ENCODE results near the gene ZNF185. TPM values are rescaled to one million over a fixed set of nuclear protein-coding genes. Genes with fewer than 3 reads are reported as not detected.
A peak's percentile ranks its signal among the peaks of the same experiment; 100 is the strongest.
"Not testable (repeated sequence)": the region's sequence is repeated elsewhere in the genome, so short reads cannot be mapped to it uniquely, and the experiment has no call there.

Gene ZNF185
- total RNA-seq, 2 experiments from 2014 or later = 0.75 to 0.88 TPM

GRCh38 chrX:152899874-152900719 lies 2.2 kb downstream of the ZNF185 start:
- Mint-ChIP-seq H3K4me3 (no peak overlapping the region), H3K4me1 (no peaks in the 10 kb centered on the region), H3K36me3 (ENCODE audit: low read depth) (no peaks in the 10 kb centered on the region), H3K27ac (no peak overlapping the region), H3K9me3 (no peaks in the 10 kb centered on the region), H3K27me3 (peaks cover 15% of the 10 kb centered on the region)
- POLR2A ChIA-PET = no interaction called here
- CTCF ChIA-PET = interaction anchor here (1.4 kb wide), 1 partner anchor 13 kb away, joined by 4 read pairs; no protein-coding TSS in a partner anchor
- DNase-seq = no peak

GRCh38 chrX:152900937-152901445 lies 3.1 kb downstream of the ZNF185 start:
- DNase-seq = no peak
- Mint-ChIP-seq H3K9me3 (no peaks in the 10 kb centered on the region), H3K4me3 (no peak overlapping the region), H3K27me3 (peaks cover 15% of the 10 kb centered on the region), H3K36me3 (ENCODE audit: low read depth) (no peaks in the 10 kb centered on the region), H3K27ac (no peak overlapping the region), H3K4me1 (no peaks in the 10 kb centered on the region)
- POLR2A ChIA-PET = no interaction called here
- CTCF ChIA-PET = no interaction called here

- DNase-seq = no peak
- Mint-ChIP-seq H3K9me3 (no peaks in the 10 kb centered on the region), H3K4me1 (no peaks in the 10 kb centered on the region), H3K4me3 (no peak overlapping the region), H3K36me3 (ENCODE audit: low read depth) (no peaks in the 10 kb centered on the region), H3K27me3 (peaks cover 6% of the 10 kb centered on the region), H3K27ac (no peak overlapping the region)
- ChIA-PET POLR2A (no interaction called here), CTCF (no interaction called here)
Measured at GRCh38 chrX:152901816-152902501, 4.1 kb downstream of the ZNF185 start.

GRCh38 chrX:152902502-152902820 lies 4.6 kb downstream of the ZNF185 start:
- Mint-ChIP-seq H3K36me3 (ENCODE audit: low read depth) (no peaks in the 10 kb centered on the region), H3K27ac (no peak overlapping the region), H3K27me3 (peaks cover 5% of the 10 kb centered on the region), H3K9me3 (no peaks in the 10 kb centered on the region), H3K4me1 (no peaks in the 10 kb centered on the region), H3K4me3 (no peak overlapping the region)
- ChIA-PET CTCF (no interaction called here), POLR2A (no interaction called here)
- no peak for DNase-seq

GRCh38 chrX:152903589-152903988 lies 5.7 kb downstream of the ZNF185 start:
- H3K36me3 Mint-ChIP-seq (ENCODE audit: low read depth) = no peaks in the 10 kb centered on the region
- no peaks in the 10 kb centered on the region for H3K9me3 Mint-ChIP-seq
- no peak overlapping the region for H3K27ac Mint-ChIP-seq
- no peaks in the 10 kb centered on the region for H3K4me1 Mint-ChIP-seq
- H3K27me3 Mint-ChIP-seq = peaks cover 5% of the 10 kb centered on the region
- DNase-seq = no peak
- ChIA-PET CTCF (no interaction called here), POLR2A (no interaction called here)
- no peak overlapping the region for H3K4me3 Mint-ChIP-seq

- H3K27me3 Mint-ChIP-seq = peaks cover 5% of the 10 kb centered on the region
- H3K36me3 Mint-ChIP-seq (ENCODE audit: low read depth) = no peaks in the 10 kb centered on the region
- H3K9me3 Mint-ChIP-seq = no peaks in the 10 kb centered on the region
- H3K4me3 Mint-ChIP-seq = no peak overlapping the region
- CTCF ChIA-PET = no interaction called here
- DNase-seq = peak; percentile 36
- POLR2A ChIA-PET = no interaction called here
- no peaks in the 10 kb centered on the region for H3K4me1 Mint-ChIP-seq
- H3K27ac Mint-ChIP-seq = no peak overlapping the region
Measured at GRCh38 chrX:152904151-152905080, 6.5 kb downstream of the ZNF185 start.

GRCh38 chrX:152905081-152905420 lies 7.2 kb downstream of the ZNF185 start:
- Mint-ChIP-seq H3K4me1 (no peaks in the 10 kb centered on the region), H3K36me3 (ENCODE audit: low read depth) (no peaks in the 10 kb centered on the region), H3K4me3 (no peak overlapping the region), H3K27me3 (peaks cover 5% of the 10 kb centered on the region), H3K27ac (no peak overlapping the region), H3K9me3 (no peaks in the 10 kb centered on the region)
- no peak for DNase-seq
- ChIA-PET POLR2A (no interaction called here), CTCF (interaction anchor here (1.3 kb wide), 1 partner anchor 36 kb away, joined by 6 read pairs; no protein-coding TSS in a partner anchor)

GRCh38 chrX:152907084-152907651 lies 9.3 kb downstream of the ZNF185 start:
- H3K4me3 Mint-ChIP-seq = no peak overlapping the region
- H3K27ac Mint-ChIP-seq = no peak overlapping the region
- no peak for DNase-seq
- no peaks in the 10 kb centered on the region for H3K9me3 Mint-ChIP-seq
- H3K36me3 Mint-ChIP-seq (ENCODE audit: low read depth) = no peaks in the 10 kb centered on the region
- POLR2A ChIA-PET = no interaction called here
- H3K4me1 Mint-ChIP-seq = no peaks in the 10 kb centered on the region
- peaks cover 2% of the 10 kb centered on the region for H3K27me3 Mint-ChIP-seq
- CTCF ChIA-PET = no interaction called here

- POLR2A ChIA-PET = no interaction called here
- DNase-seq = no peak
- Mint-ChIP-seq H3K36me3 (ENCODE audit: low read depth) (no peaks in the 10 kb centered on the region), H3K9me3 (no peaks in the 10 kb centered on the region), H3K27me3 (peaks cover 2% of the 10 kb centered on the region), H3K4me3 (no peak overlapping the region), H3K4me1 (no peaks in the 10 kb centered on the region), H3K27ac (no peak overlapping the region)
- CTCF ChIA-PET = no interaction called here
Measured at GRCh38 chrX:152908486-152908885, 10.6 kb downstream of the ZNF185 start.

- H3K27ac Mint-ChIP-seq; DNase-seq; H3K36me3 Mint-ChIP-seq (ENCODE audit: low read depth); H3K9me3 Mint-ChIP-seq; H3K4me1 Mint-ChIP-seq; H3K4me3 Mint-ChIP-seq; H3K27me3 Mint-ChIP-seq; POLR2A ChIA-PET: not testable (repeated sequence)
- CTCF ChIA-PET = interaction anchor here (1.1 kb wide), 1 partner anchor 16 kb away, joined by 3 read pairs; no protein-coding TSS in a partner anchor
Measured at GRCh38 chrX:152910018-152910417, 12.2 kb downstream of the ZNF185 start.

GRCh38 chrX:152912106-152912505 lies 14.2 kb downstream of the ZNF185 start:
- peaks cover under 1% of the 10 kb centered on the region for H3K27me3 Mint-ChIP-seq
- H3K4me1 Mint-ChIP-seq = no peaks in the 10 kb centered on the region
- H3K4me3 Mint-ChIP-seq = no peak overlapping the region
- POLR2A ChIA-PET = no interaction called here
- H3K27ac Mint-ChIP-seq = no peak overlapping the region
- no peaks in the 10 kb centered on the region for H3K36me3 Mint-ChIP-seq (ENCODE audit: low read depth)
- H3K9me3 Mint-ChIP-seq = no peaks in the 10 kb centered on the region
- DNase-seq = no peak
- CTCF ChIA-PET = interaction anchor here (1.8 kb wide), 1 partner anchor 12 kb away, joined by 4 read pairs; no protein-coding TSS in a partner anchor

- ChIA-PET POLR2A (no interaction called here), CTCF (interaction anchor here (1.8 kb wide), 1 partner anchor 13 kb away, joined by 4 read pairs; no protein-coding TSS in a partner anchor)
- H3K9me3 Mint-ChIP-seq = no peaks in the 10 kb centered on the region
Measured at GRCh38 chrX:152912641-152913040, 14.8 kb downstream of the ZNF185 start.

GRCh38 chrX:152913346-152913745 lies 15.5 kb downstream of the ZNF185 start:
- POLR2A ChIA-PET = no interaction called here
- Mint-ChIP-seq H3K4me1 (no peaks in the 10 kb centered on the region), H3K27me3 (no peaks in the 10 kb centered on the region), H3K27ac (no peak overlapping the region), H3K4me3 (no peak overlapping the region), H3K9me3 (no peaks in the 10 kb centered on the region), H3K36me3 (ENCODE audit: low read depth) (no peaks in the 10 kb centered on the region)
- CTCF ChIA-PET = interaction anchor here (1.8 kb wide), 1 partner anchor 13 kb away, joined by 4 read pairs; no protein-coding TSS in a partner anchor
- no peak for DNase-seq

More at GRCh38 chrX:152912641-152913040, 14.8 kb downstream of the ZNF185 start:
- H3K27ac Mint-ChIP-seq = no peak overlapping the region
- no peak overlapping the region for H3K4me3 Mint-ChIP-seq
- no peak for DNase-seq
- no peaks in the 10 kb centered on the region for H3K4me1 Mint-ChIP-seq
- no peaks in the 10 kb centered on the region for H3K27me3 Mint-ChIP-seq
- H3K36me3 Mint-ChIP-seq (ENCODE audit: low read depth) = no peaks in the 10 kb centered on the region

Measured in activated CD4-positive, alpha-beta memory T cell treated with anti-CD3 and anti-CD28 coated beads, Interleukin-2, amount 10 ng/mL, durations not matched to agents 7 days and 5 days (primary cell).